ENCODE measurements around the gene FOXB2. TPM values are rescaled to one million over a fixed set of nuclear protein-coding genes. Genes with fewer than 3 reads are reported as not detected.

Gene FOXB2
- total RNA-seq, 2 donors from 2014 or later: not detected

DNA sequence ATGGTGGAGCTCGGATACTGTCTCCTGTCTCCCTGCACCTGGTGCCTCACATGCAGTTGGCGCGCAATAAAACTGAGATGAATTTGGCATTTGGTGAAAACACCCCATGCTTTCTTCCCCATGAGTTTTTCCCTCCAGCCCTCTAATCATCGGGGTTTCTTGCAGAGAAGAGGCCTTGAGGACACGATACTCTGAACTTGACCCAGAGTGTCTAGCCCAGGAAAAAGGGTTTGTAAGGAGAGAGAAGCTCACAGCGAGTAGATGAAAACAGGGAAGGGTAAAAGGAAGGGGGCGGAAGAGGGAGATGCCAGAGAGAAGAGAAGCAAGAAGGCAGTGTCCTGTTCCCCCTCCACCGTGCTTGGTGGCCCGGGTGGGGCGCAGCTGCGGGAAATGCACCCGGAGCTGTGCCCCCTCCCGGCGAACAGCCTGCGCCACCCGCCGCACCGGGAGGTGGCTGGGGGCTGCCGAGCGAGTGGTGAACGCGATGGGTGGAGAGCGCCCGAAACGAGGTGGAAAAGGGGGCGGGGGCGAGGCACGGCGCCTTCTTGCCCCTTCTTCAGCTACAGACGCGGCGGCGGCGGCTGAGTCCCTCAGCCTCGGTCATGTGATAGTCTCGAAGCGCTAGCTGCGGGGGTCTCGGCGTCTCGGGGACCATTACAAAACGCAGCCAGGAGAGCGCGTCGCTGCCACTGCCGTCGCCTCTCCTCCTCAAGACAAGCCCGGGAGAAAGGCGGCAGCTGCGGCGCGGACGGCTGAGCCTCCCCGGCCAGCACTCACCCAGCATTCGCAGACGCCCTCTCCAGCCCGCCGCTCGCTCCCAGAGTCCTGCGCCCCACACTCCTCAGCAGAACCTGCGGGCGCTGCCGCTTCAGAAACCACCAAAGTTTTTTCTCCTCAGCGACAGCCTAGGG, 1.1 kb upstream of the FOXB2 start:
- Histone ChIP-seq H3K4me1 (peaks cover 56% of the 10 kb centered on the region), H3K36me3 (replicated peaks in 1 of 2; ENCODE audit: insufficient read depth in 1 of 2, low read depth in 2 of 2) (no peaks in the 10 kb centered on the region), H3K27ac (no peak overlapping the region), H3K27me3 (peaks cover 0 to 68% of the 10 kb centered on the region in 2 donors), H3K9me3 (no peaks in the 10 kb centered on the region), H3K4me3 (no peak overlapping the region)
- DNase-seq (no peak), ATAC-seq (no peak)
- 2 to 3% methylated on average over 36 to 44 of the region's 64 CpGs for WGBS, 2 donors
- TF ChIP-seq CTCF (IDR thresholded peaks at IDR 0.05) (no peak), POLR2A (IDR thresholded peaks at IDR 0.05) (no peak)
- intact Hi-C loops (cut with DNase I): loop anchor here (10.0 kb wide), 1 partner anchor 214 kb away; no protein-coding TSS in a partner anchor

DNA sequence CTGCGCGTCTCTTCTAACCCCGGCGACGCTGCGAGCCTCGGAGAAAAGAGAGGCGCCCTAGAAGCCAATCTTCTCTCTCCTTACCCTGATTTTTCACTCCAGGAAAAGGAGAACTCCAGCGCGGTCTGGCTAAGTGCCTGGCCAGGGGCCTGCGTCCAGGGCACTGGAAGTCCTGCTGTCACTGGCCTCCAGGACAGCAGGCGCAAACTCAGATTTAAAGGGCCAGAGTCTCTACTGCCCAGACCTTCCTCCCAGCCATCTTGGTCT, 553 bp upstream of the FOXB2 start:
- Histone ChIP-seq H3K4me3 (no peak overlapping the region), H3K4me1 (peaks cover 56% of the 10 kb centered on the region), H3K27me3 (peaks cover 0 to 63% of the 10 kb centered on the region in 2 donors), H3K9me3 (no peaks in the 10 kb centered on the region), H3K27ac (no peak overlapping the region), H3K36me3 (replicated peaks in 1 of 2; ENCODE audit: insufficient read depth in 1 of 2, low read depth in 2 of 2) (no peaks in the 10 kb centered on the region)
- TF ChIP-seq POLR2A (IDR thresholded peaks at IDR 0.05): no peak
- TF ChIP-seq CTCF (IDR thresholded peaks at IDR 0.05): no peak
- intact Hi-C loops (cut with DNase I): loop anchor here (10.0 kb wide), 1 partner anchor 214 kb away; no protein-coding TSS in a partner anchor
- ATAC-seq: no peak
- peak in 1 of 4 donors; percentile 13 for DNase-seq
- WGBS, 2 donors: 0% methylated on average over 3 to 12 of the region's 12 CpGs

GRCh38 chr9:77019926-77020412, 514 bp downstream of the FOXB2 start:
- intact Hi-C loops (cut with DNase I): loop anchor here (10.0 kb wide), 1 partner anchor 215 kb away; no protein-coding TSS in a partner anchor

DNA sequence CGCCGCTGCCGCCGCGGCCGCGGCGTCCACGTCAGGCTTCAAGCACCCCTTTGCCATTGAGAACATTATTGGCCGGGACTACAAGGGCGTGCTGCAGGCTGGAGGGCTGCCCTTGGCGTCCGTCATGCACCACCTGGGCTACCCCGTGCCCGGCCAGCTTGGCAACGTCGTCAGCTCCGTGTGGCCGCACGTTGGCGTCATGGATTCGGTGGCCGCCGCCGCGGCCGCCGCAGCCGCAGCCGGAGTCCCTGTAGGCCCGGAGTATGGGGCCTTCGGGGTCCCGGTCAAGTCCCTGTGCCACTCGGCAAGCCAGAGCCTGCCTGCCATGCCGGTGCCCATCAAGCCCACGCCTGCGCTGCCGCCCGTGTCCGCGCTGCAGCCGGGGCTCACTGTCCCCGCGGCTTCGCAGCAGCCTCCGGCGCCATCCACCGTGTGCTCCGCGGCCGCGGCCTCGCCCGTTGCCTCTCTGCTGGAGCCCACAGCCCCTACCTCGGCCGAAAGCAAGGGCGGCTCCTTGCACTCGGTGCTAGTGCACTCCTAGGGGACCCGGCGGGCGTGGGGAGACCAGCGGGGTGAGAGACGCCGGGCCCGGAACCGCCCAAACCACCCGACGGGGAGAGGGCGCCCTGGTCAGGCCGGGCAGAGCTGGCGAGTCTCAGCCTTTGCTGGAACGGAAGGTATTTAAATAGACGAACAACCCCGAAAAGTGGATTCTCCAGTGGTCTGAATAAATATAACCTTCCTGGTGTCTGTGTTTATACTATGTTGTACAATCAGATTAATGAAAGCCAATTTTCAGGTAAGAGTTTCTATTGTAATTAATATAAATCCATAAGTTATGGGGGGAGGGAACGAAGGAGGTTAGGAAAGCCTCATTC, 1.2 kb downstream of the FOXB2 start:
- Histone ChIP-seq H3K4me3 (no peak overlapping the region), H3K27ac (no peak overlapping the region), H3K9me3 (no peaks in the 10 kb centered on the region), H3K4me1 (peaks cover 46% of the 10 kb centered on the region), H3K27me3 (peaks cover 0 to 49% of the 10 kb centered on the region in 2 donors), H3K36me3 (replicated peaks in 1 of 2; ENCODE audit: insufficient read depth in 1 of 2, low read depth in 2 of 2) (no peaks in the 10 kb centered on the region)
- DNase-seq: peak in 3 of 4 donors; percentile 20 to 50 (median 36)
- peak; percentile 44 for ATAC-seq
- 2 to 3% methylated on average over 4 to 70 of the region's 75 CpGs for WGBS, 2 donors
- TF ChIP-seq CTCF (IDR thresholded peaks at IDR 0.05): no peak
- no peak for TF ChIP-seq POLR2A (IDR thresholded peaks at IDR 0.05)
- intact Hi-C loops (cut with DNase I): no loop called here

More at GRCh38 chr9:77019926-77020412, 514 bp downstream of the FOXB2 start:
- TF ChIP-seq POLR2A (IDR thresholded peaks at IDR 0.05) (no peak), CTCF (IDR thresholded peaks at IDR 0.05) (no peak)
- peaks cover 53% of the 10 kb centered on the region for H3K4me1 ChIP-seq
- H3K27ac ChIP-seq: no peak overlapping the region
- no peak overlapping the region for H3K4me3 ChIP-seq
- DNase-seq (no peak), ATAC-seq (no peak)
- 2 to 5% methylated on average over 20 to 45 of the region's 58 CpGs for WGBS, 2 donors
- H3K9me3 ChIP-seq: no peaks in the 10 kb centered on the region
- peaks cover 0 to 53% of the 10 kb centered on the region in 2 donors for H3K27me3 ChIP-seq
- H3K36me3 ChIP-seq (replicated peaks in 1 of 2; ENCODE audit: insufficient read depth in 1 of 2, low read depth in 2 of 2): no peaks in the 10 kb centered on the region

All from body of pancreas (tissue), 4 donors.